GM12878 (cell line): ENCODE data around the gene SNAPC4. TPM values are rescaled to one million over a fixed set of nuclear protein-coding genes. Genes with fewer than 3 reads are reported as not detected.

Experiments used
- BCLAF1 ChIP-seq: fragments of 450-650 bp; IDR thresholded peaks from 2 replicates; pipeline ENCODE4 v1.6.1; 2017; ENCODE audit warnings: antibody characterized with exemption, mild to moderate bottlenecking, moderate library complexity
- E2F8 ChIP-seq: fragments of 450-650 bp; IDR thresholded peaks from 2 replicates; pipeline ENCODE4 v1.6.1; 2018; ENCODE audit warnings: mild to moderate bottlenecking, low read depth, moderate library complexity; ENCODE audit not compliant: partially characterized antibody
- MYC ChIP-seq: IDR thresholded peaks from 2 replicates; pipeline ENCODE4 v1.6.1; 2011; ENCODE audit warnings: mild to moderate bottlenecking, low read length, moderate library complexity, inconsistent platforms; ENCODE audit not compliant: insufficient read depth, insufficient replicate concordance, insufficient read length, severe bottlenecking
- RB1 ChIP-seq: fragments of 450-650 bp; formaldehyde crosslinking; IDR thresholded peaks from 2 replicates; pipeline ENCODE4 v1.6.1; 2017; ENCODE audit warnings: mild to moderate bottlenecking, borderline replicate concordance
- SIN3A ChIP-seq: IDR thresholded peaks from 2 replicates; pipeline ENCODE4 v1.6.1; 2012; ENCODE audit warnings: low read depth, low read length, improper control_type of control experiment
- polyA plus RNA-seq, 11 experiments: library from polyadenylated mRNA; depleted of rRNA in 4 of 11; unstranded in 6 of 11; stranded (reverse) in 5 of 11; fragments of >200 nt; fragmentation: Nextera tagmentation in 4 of 11; fragmentation: Illumina TruSeq in 1 of 11; extraction: Ambion mirVana in 4 of 11; extraction: Trizol in 1 of 11; gene quantifications; 1 replicate in 1 of 11; 2 replicates in 10 of 11; pipeline versions ENCODE4 v1.2.1 to v1.2.3, GENCODE V29; 2011 to 2016; ENCODE audit warnings: inconsistent platforms in 2 of 11, missing spikeins in 2 of 11, low read depth in 1 of 11
- total RNA-seq, 4 experiments: library from RNA; depleted of rRNA in 3 of 4; stranded (reverse); fragments of >200 nt in 3 of 4; fragmentation: Illumina TruSeq in 1 of 4; extraction: Trizol in 1 of 4; gene quantifications; 2 replicates each; pipeline versions ENCODE4 v1.2.1 to v1.2.3, GENCODE V29; 2013 to 2021

Gene SNAPC4
- total and polyA plus RNA-seq, 10 of the 15 experiments (the other 5 are each of a cell fraction or from before 2014, with no cell fraction given) = 0.42 to 19.8 (median 7.0) TPM

GRCh38 chr9:136365775-136366222 lies 34.2 kb downstream of the SNAPC4 start (continued):
- TF ChIP-seq MYC = no peak
- TF ChIP-seq E2F8 = no peak
- TF ChIP-seq BCLAF1 = no peak
- no peak for TF ChIP-seq RB1
- TF ChIP-seq SIN3A = no peak
